ENCODE data around the gene OR5AP2. TPM values are rescaled to one million over a fixed set of nuclear protein-coding genes. Genes with fewer than 3 reads are reported as not detected.

The OR5AP2 gene
- total and polyA plus RNA-seq, 2 donors (not counting 3 experiments of a cell fraction or from before 2014, with no cell fraction given) = not detected

DNA sequence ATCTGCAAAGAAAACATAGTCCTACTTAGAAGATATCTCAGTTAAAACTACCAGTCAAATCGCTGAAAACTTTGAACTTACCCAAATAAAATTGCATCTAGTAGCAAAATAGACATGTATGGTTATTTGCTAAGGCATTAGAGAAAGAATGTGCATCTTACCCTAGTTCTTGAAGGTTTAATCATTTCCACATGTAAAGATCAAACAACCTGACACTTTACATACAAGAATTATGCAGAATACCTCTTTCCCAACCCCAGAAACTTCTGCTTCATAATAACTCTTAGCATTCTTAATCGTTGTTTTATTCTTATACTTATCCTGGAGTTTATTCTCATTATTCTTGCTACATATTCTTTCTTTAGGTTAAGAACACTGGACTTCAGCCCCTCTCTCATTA is 9.9 kb downstream of the OR5AP2 start:
- no peaks in the 10 kb centered on the region for H3K36me3 ChIP-seq (ENCODE audit: control insufficient read depth in 2 of 2, extremely low read depth in 1 of 2, insufficient read depth in 2 of 2, low read length in 2 of 2)
- FAIRE-seq = no peak
- no peak overlapping the region for H3K4me2 ChIP-seq (ENCODE audit: insufficient read depth, low read length)
- no peak overlapping the region for H3K4me3 ChIP-seq (replicated peaks in 1 of 3; ENCODE audit: insufficient read depth in 1 of 3, low read depth in 1 of 3, low read length in 3 of 3)
- no peaks in the 10 kb centered on the region for H3K79me2 ChIP-seq (ENCODE audit: control insufficient read depth, insufficient read depth, low read length)
- H3K4me1 ChIP-seq (ENCODE audit: control insufficient read depth, extremely low read depth, insufficient read depth, low read length) = no peaks in the 10 kb centered on the region
- TF ChIP-seq POLR2A (IDR thresholded peaks at IDR 0.05; ENCODE audit: low read depth, low read length) (no peak), EZH2 (IDR thresholded peaks at IDR 0.05; ENCODE audit: borderline replicate concordance, low read depth, low read length, severe bottlenecking) (no peak), MYC (IDR thresholded peaks at IDR 0.05; ENCODE audit: low read depth, low read length) (no peak), GATA2 (IDR thresholded peaks at IDR 0.05; ENCODE audit: insufficient read depth, insufficient read length, low read depth, low read length) (no peak), JUN (IDR thresholded peaks at IDR 0.05; ENCODE audit: borderline replicate concordance, insufficient read depth, insufficient read length, low read depth) (no peak), POLR2AphosphoS5 (IDR thresholded peaks at IDR 0.05; ENCODE audit: insufficient read depth, low read depth, low read length) (no peak), FOS (IDR thresholded peaks at IDR 0.05; ENCODE audit: borderline replicate concordance, insufficient read depth, low read length) (no peak)
- TF ChIP-seq, protein P1, sequence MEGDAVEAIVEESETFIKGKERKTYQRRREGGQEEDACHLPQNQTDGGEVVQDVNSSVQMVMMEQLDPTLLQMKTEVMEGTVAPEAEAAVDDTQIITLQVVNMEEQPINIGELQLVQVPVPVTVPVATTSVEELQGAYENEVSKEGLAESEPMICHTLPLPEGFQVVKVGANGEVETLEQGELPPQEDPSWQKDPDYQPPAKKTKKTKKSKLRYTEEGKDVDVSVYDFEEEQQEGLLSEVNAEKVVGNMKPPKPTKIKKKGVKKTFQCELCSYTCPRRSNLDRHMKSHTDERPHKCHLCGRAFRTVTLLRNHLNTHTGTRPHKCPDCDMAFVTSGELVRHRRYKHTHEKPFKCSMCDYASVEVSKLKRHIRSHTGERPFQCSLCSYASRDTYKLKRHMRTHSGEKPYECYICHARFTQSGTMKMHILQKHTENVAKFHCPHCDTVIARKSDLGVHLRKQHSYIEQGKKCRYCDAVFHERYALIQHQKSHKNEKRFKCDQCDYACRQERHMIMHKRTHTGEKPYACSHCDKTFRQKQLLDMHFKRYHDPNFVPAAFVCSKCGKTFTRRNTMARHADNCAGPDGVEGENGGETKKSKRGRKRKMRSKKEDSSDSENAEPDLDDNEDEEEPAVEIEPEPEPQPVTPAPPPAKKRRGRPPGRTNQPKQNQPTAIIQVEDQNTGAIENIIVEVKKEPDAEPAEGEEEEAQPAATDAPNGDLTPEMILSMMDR (IDR thresholded peaks at IDR 0.05; ENCODE audit: extremely low read depth in 1 of 2, insufficient read depth in 1 of 2, low read depth in 1 of 2, low read length in 2 of 2) = no peak
- TF ChIP-seq, protein P2, sequence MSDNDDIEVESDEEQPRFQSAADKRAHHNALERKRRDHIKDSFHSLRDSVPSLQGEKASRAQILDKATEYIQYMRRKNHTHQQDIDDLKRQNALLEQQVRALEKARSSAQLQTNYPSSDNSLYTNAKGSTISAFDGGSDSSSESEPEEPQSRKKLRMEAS (IDR thresholded peaks at IDR 0.05; ENCODE audit: insufficient read depth, insufficient read length) = no peak
- no peak for DNase-seq (ENCODE audit: low read depth, low spot score)
- H3K9me3 ChIP-seq (replicated peaks; ENCODE audit: control insufficient read depth, insufficient read depth, low read length) = no peaks in the 10 kb centered on the region
- ChIA-PET CTCF (no interaction called here), POLR2A (no interaction called here)
- H2AFZ ChIP-seq (ENCODE audit: low read depth, low read length) = no peak overlapping the region
- no peak overlapping the region for H3K9ac ChIP-seq (replicated peaks; ENCODE audit: extremely low read depth, insufficient read depth, low read length)
- no peaks in the 10 kb centered on the region for H4K20me1 ChIP-seq (replicated peaks; ENCODE audit: control insufficient read depth, extremely low read depth, insufficient read depth, low read length)
- intact Hi-C loops (cut with micrococcal nuclease) = no loop called here
- BruUV-seq (replicated peaks) = no TSS peak
- H3K27ac ChIP-seq (ENCODE audit: insufficient read depth, low read depth, low read length) = no peak overlapping the region
- H3K27me3 ChIP-seq (ENCODE audit: control insufficient read depth in 2 of 2, insufficient read depth in 2 of 2, low read length in 2 of 2) = no peaks in the 10 kb centered on the region
- dilution Hi-C loops (cut with MboI; ENCODE audit: extremely low pct_ligation_motif_present, low sequenced_read_pairs) = no loop called here
- H3K9me1 ChIP-seq (replicated peaks; ENCODE audit: control insufficient read depth, extremely low read depth, insufficient read depth, low read length) = no peaks in the 10 kb centered on the region

All from endothelial cell of umbilical vein (primary cell).